Neural progenitor cell (in vitro differentiated cells): ENCODE data around the gene WDR81. TPM values are rescaled to one million over a fixed set of nuclear protein-coding genes. Genes with fewer than 3 reads are reported as not detected.

ENCODE experiments used
- DNase-seq: peaks from one replicate; pipeline ENCODE4 v3.0.0-alpha.2; 2016; ENCODE audit warnings: low spot score
- H2AFZ ChIP-seq: fragments of 200-600 bp; sonication (generic); replicated peaks from 2 replicates; pipeline ENCODE4 v1.6.1; 2016; ENCODE audit warnings: antibody characterized with exemption
- H3F3A ChIP-seq: fragments of 200-600 bp; sonication (generic); 2 replicates; pipeline ENCODE4 v1.6.1; 2016; ENCODE audit warnings: antibody characterized with exemption, low read depth
- H3K27ac ChIP-seq: fragments of 200-600 bp; sonication (generic); 2 replicates; pipeline ENCODE4 v1.5.1; 2016; ENCODE audit warnings: mild to moderate bottlenecking
- H3K27me3 ChIP-seq: fragments of 200-600 bp; sonication (generic); 2 replicates; pipeline ENCODE4 v1.6.1; 2016; ENCODE audit warnings: mild to moderate bottlenecking, moderate library complexity
- H3K36me3 ChIP-seq: fragments of 200-600 bp; sonication (generic); 2 replicates; pipeline ENCODE4 v1.5.1; 2016
- H3K4me1 ChIP-seq: fragments of 200-600 bp; sonication (generic); 2 replicates; pipeline ENCODE4 v1.6.1; 2016; ENCODE audit warnings: mixed run types
- H3K4me2 ChIP-seq: fragments of 200-600 bp; sonication (generic); 2 replicates; pipeline ENCODE4 v1.6.1; 2016
- H3K4me3 ChIP-seq: fragments of 200-600 bp; sonication (generic); 2 replicates; pipeline ENCODE4 v1.5.1; 2016
- H3K79me2 ChIP-seq: fragments of 200-600 bp; sonication (generic); 2 replicates; pipeline ENCODE4 v1.6.1; 2016; ENCODE audit warnings: low read depth
- H3K9ac ChIP-seq: fragments of 200-600 bp; sonication (generic); 2 replicates; pipeline ENCODE4 v1.6.1; 2016
- H3K9me3 ChIP-seq: fragments of 200-600 bp; sonication (generic); 2 replicates; pipeline ENCODE4 v1.5.1; 2016; ENCODE audit warnings: low read depth
- H4K20me1 ChIP-seq: fragments of 200-600 bp; sonication (generic); 2 replicates; pipeline ENCODE4 v1.6.1; 2016; ENCODE audit warnings: low read depth
- H3K27ac Mint-ChIP-seq: 3 replicates; pipeline ENCODE4 v1.8.0; 2021; ENCODE audit warnings: mixed read lengths
- H3K27me3 Mint-ChIP-seq: 2 replicates; pipeline ENCODE4 v1.8.0; 2022; ENCODE audit warnings: low read depth, mild to moderate bottlenecking, inconsistent platforms, moderate library complexity, mixed read lengths; ENCODE audit not compliant: insufficient read depth
- H3K36me3 Mint-ChIP-seq: 3 replicates; pipeline ENCODE4 v1.8.0; 2021; ENCODE audit warnings: mixed read lengths
- H3K4me1 Mint-ChIP-seq: 3 replicates; pipeline ENCODE4 v1.8.0; 2021; ENCODE audit warnings: mixed read lengths
- H3K4me3 Mint-ChIP-seq: 3 replicates; pipeline ENCODE4 v1.8.0; 2021; ENCODE audit warnings: mild to moderate bottlenecking, moderate library complexity, mixed read lengths
- H3K9me3 Mint-ChIP-seq: 3 replicates; pipeline ENCODE4 v1.8.0; 2020; ENCODE audit warnings: mixed read lengths
- EZH2 ChIP-seq: fragments of 200-600 bp; sonication (generic); IDR thresholded peaks from 2 replicates; pipeline ENCODE4 v1.6.1; 2017; ENCODE audit warnings: antibody characterized with exemption, mild to moderate bottlenecking, moderate library complexity
- EZH2phosphoT487 ChIP-seq: fragments of 200-600 bp; sonication (generic); IDR thresholded peaks from 2 replicates; pipeline ENCODE4 v1.6.1; 2017; ENCODE audit warnings: antibody characterized with exemption
- microRNA counts: library from miRNA; unstranded; fragments of <30 nt; microRNA quantifications from one replicate; lab custom pipeline; 2016
- total RNA-seq: library from RNA; depleted of rRNA; stranded (reverse); fragments of >200 nt; gene quantifications from 2 replicates; pipeline ENCODE4 v1.2.3, GENCODE V29; 2015; ENCODE audit warnings: low replicate concordance
- TF ChIP-seq, protein P1 (sequence below): fragments of 200-600 bp; sonication (generic); IDR thresholded peaks from 2 replicates; pipeline ENCODE4 v1.5.1; 2017; ENCODE audit warnings: antibody characterized with exemption, mild to moderate bottlenecking

The WDR81 gene
- total RNA-seq, 1 donor from 2014 or later = 1.9 TPM

GRCh38 chr17:1787301-1787902, 62.9 kb downstream of the WDR81 start:
- H3K4me3 ChIP-seq = no peak overlapping the region
- H3K27me3 Mint-ChIP-seq = no peaks in the 10 kb centered on the region
- H3K9me3 Mint-ChIP-seq = no peaks in the 10 kb centered on the region
- H3K27ac Mint-ChIP-seq = peak overlapping the region; percentile 29
- no peaks in the 10 kb centered on the region for H4K20me1 ChIP-seq
- H3K4me3 Mint-ChIP-seq = no peak overlapping the region
- H3K27me3 ChIP-seq = no peaks in the 10 kb centered on the region
- H3K79me2 ChIP-seq = peaks cover 4% of the 10 kb centered on the region
- H3K9ac ChIP-seq = no peak overlapping the region
- no peaks in the 10 kb centered on the region for H3F3A ChIP-seq
- peaks cover 22% of the 10 kb centered on the region for H3K36me3 Mint-ChIP-seq
- no peak overlapping the region for H2AFZ ChIP-seq
- H3K36me3 ChIP-seq = no peaks in the 10 kb centered on the region
- no peaks in the 10 kb centered on the region for H3K9me3 ChIP-seq
- DNase-seq = no peak
- H3K4me1 Mint-ChIP-seq = peaks cover 6% of the 10 kb centered on the region
- no peak overlapping the region for H3K4me2 ChIP-seq
- TF ChIP-seq, protein P1, sequence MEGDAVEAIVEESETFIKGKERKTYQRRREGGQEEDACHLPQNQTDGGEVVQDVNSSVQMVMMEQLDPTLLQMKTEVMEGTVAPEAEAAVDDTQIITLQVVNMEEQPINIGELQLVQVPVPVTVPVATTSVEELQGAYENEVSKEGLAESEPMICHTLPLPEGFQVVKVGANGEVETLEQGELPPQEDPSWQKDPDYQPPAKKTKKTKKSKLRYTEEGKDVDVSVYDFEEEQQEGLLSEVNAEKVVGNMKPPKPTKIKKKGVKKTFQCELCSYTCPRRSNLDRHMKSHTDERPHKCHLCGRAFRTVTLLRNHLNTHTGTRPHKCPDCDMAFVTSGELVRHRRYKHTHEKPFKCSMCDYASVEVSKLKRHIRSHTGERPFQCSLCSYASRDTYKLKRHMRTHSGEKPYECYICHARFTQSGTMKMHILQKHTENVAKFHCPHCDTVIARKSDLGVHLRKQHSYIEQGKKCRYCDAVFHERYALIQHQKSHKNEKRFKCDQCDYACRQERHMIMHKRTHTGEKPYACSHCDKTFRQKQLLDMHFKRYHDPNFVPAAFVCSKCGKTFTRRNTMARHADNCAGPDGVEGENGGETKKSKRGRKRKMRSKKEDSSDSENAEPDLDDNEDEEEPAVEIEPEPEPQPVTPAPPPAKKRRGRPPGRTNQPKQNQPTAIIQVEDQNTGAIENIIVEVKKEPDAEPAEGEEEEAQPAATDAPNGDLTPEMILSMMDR = no peak
- no peak for TF ChIP-seq EZH2
- no peak for TF ChIP-seq EZH2phosphoT487
- no peak overlapping the region for H3K27ac ChIP-seq
- no peaks in the 10 kb centered on the region for H3K4me1 ChIP-seq

MicroRNAs encoded within 50 kb of the gene (microRNA counts, 767-probe panel; counts per million panel counts)
- microRNA hsa-miR-22-3p (lab: Ali Mortazavi, UCI) = 2,552 counts per million, percentile 90 among the panel's probes with 10 or more counts

Other genes starting within 250 kb of the WDR81 start
- 28.7 and 40.6 TPM in 2 replicates for gene MYO1C, start 232.0 kb upstream of the WDR81 start, total RNA-seq
- 11.7 and 20.9 TPM in 2 replicates for gene INPP5K, start 208.1 kb upstream of the WDR81 start, total RNA-seq
- 25.3 and 29.6 TPM in 2 replicates for gene PITPNA, start 161.9 kb upstream of the WDR81 start, total RNA-seq
- 6.8 and 18.4 TPM in 2 replicates for gene SLC43A2, start 95.9 kb upstream of the WDR81 start, total RNA-seq
- 1.1 TPM in 1 of 2 replicates, not detected in the other for gene SCARF1, start 79.0 kb upstream of the WDR81 start, total RNA-seq
- 0.13 and 2.8 TPM in 2 replicates for gene RILP, start 74.8 kb upstream of the WDR81 start, total RNA-seq
- 119 and 173 TPM in 2 replicates for gene PRPF8, start 39.8 kb upstream of the WDR81 start, total RNA-seq
- 0.15 and 0.28 TPM in 2 replicates for gene TLCD2, start 14.3 kb upstream of the WDR81 start, total RNA-seq
- 0.59 TPM in 1 of 2 replicates, not detected in the other for gene SERPINF2, start 18.2 kb downstream of the WDR81 start, total RNA-seq
- 57.9 and 93.5 TPM in 2 replicates for gene SERPINF1, start 37.4 kb downstream of the WDR81 start, total RNA-seq
- 24.0 and 24.4 TPM in 2 replicates for gene SMYD4, start 105.2 kb downstream of the WDR81 start, total RNA-seq
- gene RPA1, start 105.3 kb downstream of the WDR81 start, total RNA-seq = 78.5 and 94.4 TPM in 2 replicates